OCI-M1 (cell line): ENCODE measurements around the gene MAEL.

Experiments
- DNase-seq: peaks from one replicate; lab custom pipeline; 2025; lab: John Stamatoyannopoulos, UW

MAEL gene

GRCh38 chr1:167056529-167057231, 67.6 kb downstream of the MAEL start:
- DNase-seq = no peak

DNA sequence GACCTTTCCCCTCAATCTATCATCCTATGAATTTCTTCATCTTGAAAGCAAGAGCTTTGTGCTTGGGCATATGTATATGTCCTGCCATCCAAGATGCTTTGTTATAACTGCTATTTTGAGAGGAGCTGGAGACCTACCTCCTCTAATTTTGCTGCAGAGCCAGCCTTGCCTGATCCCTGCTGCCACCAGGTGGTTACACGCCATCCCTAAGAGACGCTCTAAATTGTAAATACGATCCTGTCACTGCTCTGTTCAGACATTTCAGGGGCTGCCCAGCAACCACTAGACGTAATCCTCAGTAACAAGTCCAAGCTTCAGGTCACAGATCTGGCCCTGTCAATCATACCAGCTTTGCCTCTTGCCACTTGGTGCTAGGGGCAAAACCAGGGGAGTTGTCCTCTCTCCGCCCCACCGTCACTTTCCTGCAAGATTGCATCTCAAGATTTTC, 68.2 kb downstream of the MAEL start:
- DNase-seq = peak; percentile 71

GRCh38 chr1:167059045-167059808, 70.1 kb downstream of the MAEL start:
- peak; percentile 86 for DNase-seq

DNA sequence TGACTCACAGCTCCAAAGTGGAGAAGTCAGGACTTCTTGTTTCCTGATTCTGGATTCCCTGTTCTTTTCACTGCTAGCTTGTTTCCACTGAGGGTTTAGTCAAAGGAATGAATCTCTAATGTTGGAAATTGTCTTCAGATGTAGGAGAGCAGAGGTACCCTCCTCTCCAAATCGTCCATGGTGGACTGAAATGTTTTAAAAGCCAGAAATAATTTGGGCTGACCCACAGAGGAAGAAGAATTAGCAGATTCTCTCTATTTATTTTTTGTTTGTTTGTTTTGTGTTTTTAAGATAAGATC, 70.7 kb downstream of the MAEL start:
- DNase-seq = no peak

DNA sequence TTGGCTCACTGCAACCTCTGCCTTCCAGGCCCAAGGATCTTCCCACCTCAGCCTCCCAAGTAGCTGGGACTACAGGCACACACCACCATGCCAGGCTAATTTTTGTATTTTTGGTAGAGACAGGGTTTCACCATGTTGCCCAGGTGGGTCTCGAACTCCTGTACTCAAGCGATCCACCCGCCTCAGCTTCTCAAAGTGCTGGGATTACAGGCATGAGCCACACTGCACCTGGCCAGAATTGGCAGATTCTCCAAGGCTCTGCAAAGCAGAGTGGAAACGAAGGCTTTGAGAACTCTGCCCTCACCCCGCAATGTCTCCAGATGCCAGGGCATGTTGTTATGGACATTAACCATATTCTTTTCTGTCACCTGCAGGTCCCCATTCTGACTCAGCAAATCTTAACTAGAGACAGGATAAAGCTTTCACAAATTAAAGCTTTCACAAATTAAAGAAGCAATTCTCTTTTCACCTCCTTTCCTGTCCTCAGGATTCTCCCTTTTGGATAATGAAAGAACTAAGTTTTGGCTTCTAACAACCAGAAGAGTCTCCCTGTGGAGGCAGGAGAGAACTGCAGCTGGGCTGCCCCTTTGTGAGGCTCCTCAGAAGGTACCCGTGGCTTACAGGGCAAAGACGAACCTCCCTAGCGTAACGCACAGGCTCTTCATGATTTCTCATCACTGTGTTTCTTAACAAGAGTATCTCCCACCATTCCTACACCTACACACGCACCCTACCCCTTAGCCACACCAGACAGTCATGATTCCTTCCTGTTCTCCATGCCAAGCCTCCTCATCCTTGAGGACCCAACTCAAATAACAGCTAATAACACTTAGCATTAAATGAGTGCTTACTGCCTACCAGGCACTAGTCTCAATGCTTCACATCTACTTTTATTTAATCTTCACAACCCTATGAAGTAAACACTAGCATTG, 71.3 kb downstream of the MAEL start:
- DNase-seq = peak; percentile 21

DNA sequence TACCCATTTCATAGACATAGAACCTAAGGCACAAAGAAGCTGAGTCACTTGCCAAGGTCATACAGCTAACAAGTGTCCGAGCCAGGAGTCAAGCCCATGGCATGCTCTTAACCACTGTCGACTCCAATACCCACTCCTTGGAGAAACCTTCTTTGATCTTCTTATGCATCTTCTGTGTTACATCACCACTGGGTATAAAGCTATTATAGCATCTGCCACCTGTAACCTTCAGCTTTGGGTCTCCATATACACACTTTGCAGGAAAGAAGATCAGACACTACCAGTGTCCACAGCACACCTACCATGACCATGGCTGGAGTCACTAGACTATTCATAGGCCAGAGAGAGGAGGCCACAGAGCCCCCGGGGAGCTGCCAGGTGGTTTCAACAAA, 72.0 kb downstream of the MAEL start:
- DNase-seq = no peak

DNA sequence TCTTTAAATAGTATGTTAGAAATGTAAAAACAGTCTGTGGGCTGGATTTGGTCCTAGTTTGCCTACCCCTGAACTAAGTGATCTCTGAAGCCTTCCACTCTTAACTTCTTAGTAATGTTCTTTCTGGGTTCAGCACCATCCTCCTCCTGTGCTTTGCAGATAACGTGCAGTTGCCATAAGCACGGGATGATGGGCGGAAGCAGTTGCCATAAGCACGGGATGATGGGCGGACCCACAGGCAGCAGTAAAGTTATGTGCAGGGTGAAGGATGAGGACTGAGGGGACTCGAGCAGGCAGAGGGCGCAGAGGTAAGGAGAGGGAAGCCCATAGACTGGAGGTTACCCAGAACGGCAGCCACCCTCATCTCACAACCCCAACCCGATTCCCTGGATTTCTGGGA, 75.5 kb downstream of the MAEL start:
- DNase-seq = peak; percentile 20

- no peak for DNase-seq
These were observed 76.4 kb downstream of the MAEL start for GRCh38 chr1:167065471-167065870.

- peak; percentile 89 for DNase-seq
These were observed 77.4 kb downstream of the MAEL start for GRCh38 chr1:167066333-167067122.

- no peak for DNase-seq
These were observed 78.8 kb downstream of the MAEL start for GRCh38 chr1:167067904-167068303.

DNA sequence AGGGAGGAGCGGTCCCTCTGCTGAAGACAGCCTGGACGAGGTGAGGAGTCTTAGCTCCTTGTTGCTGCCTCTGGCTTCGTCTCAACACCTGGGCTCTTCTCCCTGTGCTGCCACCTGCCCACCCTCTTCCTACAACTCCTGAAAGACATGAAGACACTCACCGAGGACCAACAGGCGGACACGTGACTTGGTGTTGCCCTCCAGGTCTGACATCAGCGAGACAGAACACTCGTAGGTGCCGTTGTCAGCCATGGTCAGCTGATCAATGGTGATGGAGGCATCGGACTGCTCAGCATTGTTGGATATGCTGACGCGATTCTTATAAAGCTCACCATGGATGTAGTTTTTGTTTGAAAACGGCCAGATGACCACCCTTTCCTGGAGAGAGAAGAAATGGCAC, 79.7 kb downstream of the MAEL start:
- DNase-seq = no peak

GRCh38 chr1:167071286-167071685, 82.2 kb downstream of the MAEL start:
- DNase-seq = no peak
